Mesendoderm (in vitro differentiated cells): ENCODE data around the gene CD86.

Experiments
- DNase-seq: peaks from one replicate; pipeline ENCODE4 v3.0.0; 2013
- H2AK5ac ChIP-seq: 2 replicates; pipeline ENCODE4 v1.6.1; 2013; ENCODE audit warnings: low read length, inconsistent platforms
- H2BK120ac ChIP-seq: 2 replicates; pipeline ENCODE4 v1.6.1; 2013; ENCODE audit warnings: low read depth, mild to moderate bottlenecking, low read length, moderate library complexity, mixed read lengths
- H2BK15ac ChIP-seq: replicated peaks from 2 replicates; pipeline ENCODE4 v1.6.1; 2013; ENCODE audit warnings: low read depth, mild to moderate bottlenecking, moderate library complexity
- H2BK5ac ChIP-seq: 2 replicates; pipeline ENCODE4 v1.6.1; 2013; ENCODE audit warnings: low read length, inconsistent platforms
- H3K18ac ChIP-seq: 2 replicates; pipeline ENCODE4 v1.6.1; 2013; ENCODE audit warnings: mild to moderate bottlenecking, low read length, mixed read lengths
- H3K23ac ChIP-seq: one replicate; pipeline ENCODE4 v1.6.1; 2013; ENCODE audit warnings: low read length
- H3K27ac ChIP-seq: 2 replicates; pipeline ENCODE4 v1.5.1; 2013; ENCODE audit warnings: low read depth, mild to moderate bottlenecking, inconsistent platforms, low read length, moderate library complexity
- H3K27me3 ChIP-seq: 2 replicates; pipeline ENCODE4 v1.6.1; 2013; ENCODE audit warnings: low read length, control low read depth, mild to moderate bottlenecking, inconsistent platforms; ENCODE audit not compliant: insufficient read depth, poor library complexity
- H3K36me3 ChIP-seq: 2 replicates; pipeline ENCODE4 v1.6.1; 2013; ENCODE audit warnings: low read length, inconsistent platforms; ENCODE audit not compliant: control insufficient read depth, insufficient read depth
- H3K4ac ChIP-seq: one replicate; pipeline ENCODE4 v1.6.1; 2013; ENCODE audit warnings: low read depth, mild to moderate bottlenecking, low read length, moderate library complexity
- H3K4me1 ChIP-seq: 2 replicates; pipeline ENCODE4 v1.6.1; 2013; ENCODE audit warnings: low read depth, low read length, inconsistent platforms; ENCODE audit not compliant: control insufficient read depth
- H3K4me2 ChIP-seq: 2 replicates; pipeline ENCODE4 v1.6.1; 2013; ENCODE audit warnings: low read length
- H3K4me3 ChIP-seq: 2 replicates; pipeline ENCODE4 v1.5.1; 2013; ENCODE audit warnings: mild to moderate bottlenecking, low read length
- H3K56ac ChIP-seq: one replicate; pipeline ENCODE4 v1.6.1; 2013; ENCODE audit warnings: low read length
- H3K79me1 ChIP-seq: 2 replicates; pipeline ENCODE4 v1.6.1; 2013; ENCODE audit warnings: low read length, inconsistent platforms
- H3K79me2 ChIP-seq: 2 replicates; pipeline ENCODE4 v1.6.1; 2013; ENCODE audit warnings: mild to moderate bottlenecking, low read length; ENCODE audit not compliant: control insufficient read depth, insufficient read depth
- H3K9ac ChIP-seq: 2 replicates; pipeline ENCODE4 v1.6.1; 2013; ENCODE audit warnings: low read length, inconsistent platforms
- H4K5ac ChIP-seq: one replicate; pipeline ENCODE4 v1.6.1; 2013; ENCODE audit warnings: low read length
- H4K8ac ChIP-seq: one replicate; pipeline ENCODE4 v1.6.1; 2013; ENCODE audit warnings: low read depth, mild to moderate bottlenecking, control low read depth, low read length, moderate library complexity
- WGBS: extraction: QIAGEN DNeasy Blood & Tissue Kit; methylation state at CpG from one replicate; pipeline ENCODE4 v1.1.7; 2013; ENCODE audit warnings: low lambda C conversion rate, missing lambda C conversion rate; ENCODE audit not compliant: insufficient coverage; ENCODE audit errors: extremely low coverage; 5-methylcytosine and 5-hydroxymethylcytosine counted together

CD86 gene

GRCh38 chr3:122098611-122099010 lies 43.4 kb downstream of the CD86 start:
- Histone ChIP-seq H4K5ac (no peak overlapping the region), H3K36me3 (no peaks in the 10 kb centered on the region), H2BK15ac (no peak overlapping the region), H3K4me3 (no peak overlapping the region), H3K23ac (no peak overlapping the region), H3K4me1 (no peaks in the 10 kb centered on the region), H3K56ac (no peak overlapping the region), H3K9ac (no peak overlapping the region), H4K8ac (no peak overlapping the region), H3K27me3 (no peaks in the 10 kb centered on the region), H3K79me2 (no peaks in the 10 kb centered on the region), H3K18ac (no peak overlapping the region), H3K27ac (no peak overlapping the region), H2AK5ac (no peak overlapping the region), H3K4ac (no peak overlapping the region), H2BK120ac (no peak overlapping the region), H3K79me1 (no peaks in the 10 kb centered on the region), H2BK5ac (no peak overlapping the region), H3K4me2 (no peak overlapping the region)
- no peak for DNase-seq
- WGBS: no CpG with 5 or more reads among the region's 2 CpGs

GRCh38 chr3:122099255-122099654 lies 44.1 kb downstream of the CD86 start:
- Histone ChIP-seq H3K4ac (no peak overlapping the region), H4K5ac (no peak overlapping the region), H3K27ac (no peak overlapping the region), H2BK5ac (no peak overlapping the region), H3K4me3 (no peak overlapping the region), H2BK15ac (no peak overlapping the region), H2AK5ac (no peak overlapping the region), H3K4me1 (no peaks in the 10 kb centered on the region), H2BK120ac (no peak overlapping the region), H4K8ac (no peak overlapping the region), H3K4me2 (no peak overlapping the region), H3K79me2 (no peaks in the 10 kb centered on the region), H3K36me3 (no peaks in the 10 kb centered on the region), H3K9ac (no peak overlapping the region), H3K27me3 (no peaks in the 10 kb centered on the region), H3K79me1 (no peaks in the 10 kb centered on the region), H3K56ac (no peak overlapping the region), H3K23ac (no peak overlapping the region), H3K18ac (no peak overlapping the region)
- no peak for DNase-seq
- WGBS: no CpG with 5 or more reads among the region's 2 CpGs

- no CpG with 5 or more reads among the region's 1 CpG for WGBS
- Histone ChIP-seq H4K8ac (no peak overlapping the region), H3K23ac (no peak overlapping the region), H3K36me3 (no peaks in the 10 kb centered on the region), H3K4me1 (no peaks in the 10 kb centered on the region), H3K9ac (no peak overlapping the region), H2BK120ac (no peak overlapping the region), H3K27ac (no peak overlapping the region), H4K5ac (no peak overlapping the region), H3K4me2 (no peak overlapping the region), H3K79me2 (no peaks in the 10 kb centered on the region), H3K18ac (no peak overlapping the region), H3K4me3 (no peak overlapping the region), H2BK15ac (no peak overlapping the region), H3K79me1 (no peaks in the 10 kb centered on the region), H3K27me3 (no peaks in the 10 kb centered on the region), H2AK5ac (no peak overlapping the region), H2BK5ac (no peak overlapping the region), H3K56ac (no peak overlapping the region), H3K4ac (no peak overlapping the region)
- DNase-seq: no peak
These were observed 44.9 kb downstream of the CD86 start for GRCh38 chr3:122100083-122100482.

GRCh38 chr3:122100591-122101463 lies 45.7 kb downstream of the CD86 start:
- Histone ChIP-seq H3K23ac (no peak overlapping the region), H3K79me2 (no peaks in the 10 kb centered on the region), H2BK15ac (no peak overlapping the region), H4K8ac (no peak overlapping the region), H3K27me3 (no peaks in the 10 kb centered on the region), H3K27ac (no peak overlapping the region), H3K4me1 (no peaks in the 10 kb centered on the region), H3K4ac (no peak overlapping the region), H3K9ac (no peak overlapping the region), H2AK5ac (no peak overlapping the region), H2BK120ac (no peak overlapping the region), H4K5ac (no peak overlapping the region), H3K56ac (no peak overlapping the region), H3K4me2 (no peak overlapping the region), H3K4me3 (no peak overlapping the region), H2BK5ac (no peak overlapping the region), H3K79me1 (no peaks in the 10 kb centered on the region), H3K36me3 (no peaks in the 10 kb centered on the region), H3K18ac (no peak overlapping the region)
- WGBS: no CpG with 5 or more reads among the region's 8 CpGs
- DNase-seq: peak; percentile 36

GRCh38 chr3:122101646-122102045 lies 46.5 kb downstream of the CD86 start:
- no peak overlapping the region for H3K4me2 ChIP-seq
- no peak overlapping the region for H3K4ac ChIP-seq
- WGBS: no CpG with 5 or more reads among the region's 3 CpGs
- no peaks in the 10 kb centered on the region for H3K79me2 ChIP-seq
- H3K23ac ChIP-seq: no peak overlapping the region
- no peak overlapping the region for H4K8ac ChIP-seq
- H2AK5ac ChIP-seq: no peak overlapping the region
- H2BK120ac ChIP-seq: no peak overlapping the region
- peak; percentile 82 for DNase-seq
- no peak overlapping the region for H4K5ac ChIP-seq
- H3K27me3 ChIP-seq: no peaks in the 10 kb centered on the region
- H3K9ac ChIP-seq: no peak overlapping the region
- no peak overlapping the region for H2BK15ac ChIP-seq
- H3K27ac ChIP-seq: no peak overlapping the region
- no peak overlapping the region for H3K56ac ChIP-seq
- no peak overlapping the region for H2BK5ac ChIP-seq
- H3K4me1 ChIP-seq: no peaks in the 10 kb centered on the region
- no peaks in the 10 kb centered on the region for H3K79me1 ChIP-seq
- no peaks in the 10 kb centered on the region for H3K36me3 ChIP-seq
- no peak overlapping the region for H3K18ac ChIP-seq
- no peak overlapping the region for H3K4me3 ChIP-seq
